Cardiac septum (tissue), 1 donor: ENCODE measurements around the gene RNF40. TPM values are rescaled to one million over a fixed set of nuclear protein-coding genes. Genes with fewer than 3 reads are reported as not detected.

ENCODE experiments used
- DNase-seq: peaks from one replicate; pipeline ENCODE4 v3.0.0-alpha.2; 2020; ENCODE audit warnings: low spot score
- intact Hi-C: fragments of 100-400 bp; cut with DNase I; formaldehyde crosslinking; loops from one replicate; pipeline ENCODE4 v1.14.0; 2022
- total RNA-seq: library from RNA; stranded (reverse); fragmentation: NEBNext Ultra II Directional; extraction: Animal tissue kit (Norgen Biotek cat#: 25700); gene quantifications from one replicate; pipeline ENCODE4 v1.2.1, GENCODE V29; 2021
- donor health status: DM: no; HTN: no; CAD: no.

RNF40 gene
- total RNA-seq, 1 donor from 2014 or later: 47.9 TPM

DNA sequence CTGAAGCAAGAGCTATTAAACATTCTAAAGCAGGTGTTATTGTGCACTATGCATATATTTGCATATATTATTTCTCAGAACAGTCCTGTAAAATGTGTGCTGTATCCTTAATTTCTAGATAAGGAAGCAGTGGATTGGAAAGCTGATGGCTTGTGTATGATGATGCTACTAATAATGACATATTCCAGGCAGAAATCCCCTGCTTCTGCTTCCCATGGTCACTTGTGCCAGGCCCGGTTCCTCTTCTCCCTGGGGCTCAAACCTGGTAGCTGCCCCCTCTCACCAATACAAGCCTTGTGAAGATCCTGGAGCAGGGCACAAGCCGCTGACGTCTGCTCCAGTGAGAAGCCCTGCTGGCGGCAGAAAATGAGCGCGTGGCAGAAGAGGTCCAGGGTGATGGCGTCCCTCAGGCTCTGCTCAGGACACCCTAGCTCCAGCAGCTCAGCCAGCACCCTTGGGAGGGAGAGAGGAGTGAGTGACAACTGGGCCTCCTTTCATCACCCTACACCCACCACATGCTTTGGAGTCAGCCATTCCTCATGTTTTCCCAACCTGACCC is 2.0 kb upstream of the RNF40 start:
- no peak for DNase-seq
- intact Hi-C loops: loop anchor here (5.0 kb wide), 1 partner anchor 142 kb away; no protein-coding TSS in a partner anchor

DNA sequence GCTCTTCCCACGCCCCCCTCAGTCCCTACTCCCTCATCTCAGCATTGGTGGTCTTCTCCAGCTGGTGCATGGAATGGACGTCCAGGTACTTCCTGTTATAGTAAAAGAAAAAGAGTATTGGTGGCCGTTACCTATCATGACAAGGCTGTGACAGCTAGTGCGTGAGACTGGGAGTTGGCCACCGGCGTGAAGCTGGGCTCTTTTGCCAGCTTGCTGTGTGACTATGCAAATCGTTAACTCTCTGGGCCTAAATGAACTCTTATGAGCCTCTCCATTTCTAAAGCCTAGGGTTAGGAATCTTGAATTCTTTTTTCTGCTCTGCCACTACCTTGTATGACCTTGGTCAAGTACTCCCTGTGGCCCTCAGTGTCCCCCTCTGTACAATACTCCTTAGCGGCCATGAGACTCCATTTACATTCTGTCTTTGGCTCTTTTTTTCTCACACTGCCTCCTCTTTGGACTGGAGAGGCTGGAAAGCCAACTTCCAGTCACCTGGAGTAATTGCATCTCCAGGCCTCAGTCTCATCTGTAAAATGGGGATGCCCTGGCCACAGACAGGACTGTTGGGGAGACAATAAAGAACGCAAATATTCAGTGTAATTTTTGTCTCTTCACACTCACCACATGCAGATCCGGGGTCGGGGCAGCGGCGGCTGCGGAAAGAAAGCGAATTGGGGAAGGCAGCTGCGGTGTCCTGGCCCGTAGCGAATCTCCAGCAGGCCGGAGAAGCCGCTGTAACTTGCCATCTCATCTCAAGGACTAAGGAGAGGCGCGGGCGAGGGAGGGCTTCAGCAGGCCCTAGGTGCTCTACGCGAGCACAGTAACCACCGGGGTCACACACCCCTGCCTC is 1.3 kb upstream of the RNF40 start:
- intact Hi-C loops: loop anchor here (5.0 kb wide), 1 partner anchor 141 kb away; no protein-coding TSS in a partner anchor
- DNase-seq: no peak

DNA sequence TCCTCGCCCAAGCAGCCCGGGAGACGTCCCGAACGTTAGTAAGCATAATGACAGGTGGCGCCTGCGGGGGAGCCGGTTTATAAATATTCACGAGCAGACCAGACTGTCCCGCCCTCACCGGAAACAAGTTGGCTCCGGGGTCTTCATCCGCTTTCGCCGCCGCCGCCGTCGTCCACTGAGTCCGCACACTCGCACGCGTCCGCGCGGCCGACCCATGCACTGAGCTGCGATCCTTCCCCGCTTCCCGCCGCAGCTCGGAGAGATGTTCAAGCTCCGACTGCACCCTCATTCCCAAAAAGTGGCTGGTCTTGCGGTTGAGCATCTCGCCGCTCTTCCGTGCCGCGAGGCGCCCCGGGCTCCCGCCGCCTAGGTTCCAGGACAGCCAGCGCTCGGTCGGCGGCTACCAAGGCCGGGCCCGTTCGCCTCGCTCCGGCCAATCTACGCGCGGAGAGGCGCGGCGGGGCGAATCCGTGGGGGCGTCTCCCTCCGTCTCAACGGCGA is 645 bp upstream of the RNF40 start:
- intact Hi-C loops: loop anchor here (5.0 kb wide), 1 partner anchor 141 kb away; no protein-coding TSS in a partner anchor
- DNase-seq: no peak

DNA sequence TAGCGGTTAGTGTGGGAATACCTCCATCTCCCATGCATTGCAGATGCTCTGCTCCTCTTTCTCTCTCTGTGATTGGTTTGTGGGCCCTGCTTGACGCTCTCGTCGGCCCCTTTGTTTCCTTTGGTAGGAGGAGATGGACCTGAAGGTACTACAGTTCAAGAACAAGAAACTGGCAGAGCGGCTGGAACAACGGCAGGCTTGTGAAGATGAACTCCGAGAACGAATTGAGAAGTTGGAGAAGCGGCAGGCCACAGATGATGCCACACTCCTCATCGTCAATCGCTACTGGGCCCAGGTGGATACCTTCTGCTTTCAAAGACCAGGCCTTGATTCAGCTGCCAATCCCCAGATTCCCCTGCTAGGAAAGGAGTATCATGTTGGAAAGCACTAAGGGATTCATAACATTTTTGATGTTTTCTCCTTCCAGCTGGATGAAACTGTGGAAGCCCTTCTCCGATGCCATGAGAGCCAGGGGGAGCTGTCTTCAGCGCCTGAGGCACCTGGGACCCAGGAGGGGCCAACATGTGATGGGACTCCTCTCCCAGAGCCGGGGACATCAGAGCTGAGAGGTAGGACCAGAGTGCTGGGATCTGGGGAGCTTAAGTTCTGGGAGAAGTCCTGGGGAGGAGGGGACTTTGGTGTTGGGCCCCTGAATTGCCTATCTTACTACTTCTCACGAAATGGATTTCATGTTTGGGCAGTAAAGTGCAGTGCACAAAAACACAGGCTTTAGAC is 1.0 kb downstream of the RNF40 start:
- intact Hi-C loops: loop anchor here (1.0 to 5.0 kb wide), 2 partner anchors 139 to 165 kb away; no protein-coding TSS in a partner anchor
- no peak for DNase-seq

DNA sequence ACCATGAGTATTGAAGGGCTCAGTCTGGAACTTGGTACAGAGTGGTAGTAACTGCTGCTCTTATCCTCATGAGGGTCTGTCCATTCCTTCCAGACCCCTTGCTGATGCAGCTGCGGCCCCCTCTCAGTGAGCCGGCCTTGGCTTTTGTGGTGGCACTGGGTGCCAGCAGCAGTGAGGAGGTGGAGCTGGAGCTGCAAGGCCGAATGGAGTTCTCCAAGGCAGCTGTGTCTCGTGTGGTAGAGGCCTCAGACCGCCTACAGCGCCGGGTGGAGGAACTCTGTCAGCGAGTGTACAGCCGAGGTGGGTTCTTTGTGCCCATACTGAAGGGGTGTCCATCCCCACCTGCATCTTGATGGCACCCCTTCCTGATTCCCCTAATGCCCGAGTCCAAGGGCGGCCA is 2.0 kb downstream of the RNF40 start:
- intact Hi-C loops: loop anchor here (5.0 kb wide), 1 partner anchor 138 kb away; no protein-coding TSS in a partner anchor
- no peak for DNase-seq

DNA sequence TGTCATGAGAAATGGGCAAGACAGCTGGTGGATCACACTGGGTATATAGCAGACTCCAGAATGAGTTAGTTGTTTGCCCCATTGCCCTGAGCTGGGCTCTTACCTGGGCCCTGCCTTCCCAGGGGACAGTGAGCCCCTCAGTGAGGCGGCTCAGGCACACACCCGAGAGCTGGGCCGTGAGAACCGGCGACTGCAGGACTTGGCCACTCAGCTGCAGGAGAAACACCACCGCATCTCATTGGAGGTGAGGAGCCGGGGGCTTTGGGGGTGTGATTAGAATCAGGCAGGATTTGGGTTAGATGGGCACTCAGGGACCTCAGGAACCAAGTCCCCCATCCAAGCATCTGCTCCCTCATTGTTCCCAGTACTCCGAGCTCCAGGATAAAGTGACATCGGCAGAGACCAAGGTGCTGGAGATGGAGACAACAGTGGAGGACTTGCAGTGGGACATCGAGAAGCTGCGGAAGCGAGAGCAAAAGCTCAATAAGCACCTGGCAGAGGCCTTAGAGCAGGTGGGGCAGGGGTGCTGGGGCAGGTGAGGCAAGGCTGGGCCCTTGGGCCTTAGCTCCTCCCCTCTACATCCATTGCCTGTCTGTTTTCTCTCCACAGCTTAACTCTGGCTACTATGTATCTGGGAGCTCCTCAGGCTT is 2.8 kb downstream of the RNF40 start:
- intact Hi-C loops: loop anchor here (5.0 kb wide), 1 partner anchor 137 kb away; no protein-coding TSS in a partner anchor
- no peak for DNase-seq

DNA sequence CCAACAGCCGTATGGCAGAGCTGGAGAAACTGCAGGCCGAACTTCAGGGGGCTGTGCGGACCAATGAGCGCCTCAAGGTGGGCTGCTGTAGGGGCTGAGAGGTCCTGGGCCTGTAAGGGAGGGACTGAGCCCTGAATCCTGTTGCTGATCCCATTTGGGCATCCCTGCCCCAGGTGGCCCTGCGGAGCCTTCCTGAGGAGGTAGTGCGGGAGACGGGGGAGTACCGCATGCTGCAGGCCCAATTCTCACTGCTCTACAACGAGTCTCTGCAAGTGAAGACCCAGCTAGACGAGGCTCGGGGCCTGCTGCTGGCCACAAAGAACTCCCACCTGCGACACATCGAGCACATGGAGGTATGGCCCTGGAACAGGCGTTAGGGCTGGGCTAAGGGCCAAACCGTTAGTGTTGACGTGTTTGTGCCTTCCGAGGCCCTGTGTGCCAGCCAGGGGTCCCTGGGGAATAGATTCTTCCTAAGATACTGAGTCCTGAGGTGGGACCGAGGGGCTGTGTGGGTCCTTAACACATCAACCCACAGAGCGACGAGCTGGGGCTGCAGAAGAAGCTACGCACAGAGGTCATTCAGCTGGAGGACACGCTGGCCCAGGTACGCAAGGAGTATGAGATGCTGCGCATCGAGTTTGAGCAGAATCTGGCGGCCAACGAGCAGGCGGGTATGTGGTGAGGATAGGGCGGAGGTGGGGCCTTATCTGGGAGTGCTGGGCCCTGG is 4.2 kb downstream of the RNF40 start:
- intact Hi-C loops: no loop called here
- DNase-seq: no peak

DNA sequence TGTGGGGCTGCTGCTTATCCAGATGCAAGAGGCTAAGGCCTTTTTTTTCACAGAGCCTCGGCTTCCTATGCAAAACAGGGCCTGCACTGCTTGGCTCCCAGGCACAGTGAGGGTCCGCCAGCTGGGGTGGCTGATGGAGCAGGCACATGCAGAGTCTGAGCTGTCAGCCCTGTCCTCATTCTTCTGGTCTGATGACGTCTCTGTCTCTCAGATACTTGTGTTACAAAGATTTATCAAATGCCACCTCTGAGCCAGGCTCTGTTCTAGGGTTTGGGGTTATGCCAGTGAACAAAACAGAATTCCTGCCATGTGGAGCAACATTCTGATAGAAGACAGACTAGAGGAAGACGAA is 4.8 kb downstream of the RNF40 start:
- intact Hi-C loops: no loop called here

DNA sequence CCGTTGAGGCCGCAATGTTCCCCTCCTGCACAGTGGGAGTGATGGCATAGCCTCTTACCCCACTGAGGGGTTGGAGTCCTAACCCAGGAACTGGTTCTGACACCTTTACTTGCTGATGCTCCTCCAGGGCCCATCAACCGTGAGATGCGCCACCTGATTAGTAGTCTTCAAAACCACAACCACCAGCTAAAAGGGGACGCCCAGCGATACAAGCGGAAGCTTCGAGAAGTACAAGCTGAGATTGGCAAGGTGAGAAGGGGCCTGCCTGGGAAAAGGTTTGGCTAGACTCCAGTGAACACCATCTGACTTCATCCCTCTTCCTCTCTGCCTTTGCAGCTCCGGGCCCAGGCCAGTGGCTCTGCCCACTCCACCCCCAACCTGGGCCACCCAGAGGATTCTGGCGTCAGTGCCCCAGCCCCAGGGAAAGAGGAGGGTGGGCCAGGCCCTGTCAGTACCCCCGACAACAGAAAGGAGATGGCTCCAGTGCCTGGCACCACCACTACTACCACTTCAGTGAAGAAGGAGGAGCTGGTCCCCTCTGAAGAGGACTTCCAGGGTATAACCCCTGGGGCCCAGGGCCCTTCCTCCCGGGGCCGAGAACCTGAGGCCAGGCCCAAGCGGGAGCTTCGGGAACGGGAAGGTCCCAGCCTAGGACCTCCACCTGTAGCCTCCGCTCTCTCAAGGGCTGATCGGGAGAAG is 5.8 kb downstream of the RNF40 start:
- intact Hi-C loops: no loop called here

More for the DNA sequence above, 4.8 kb downstream of the RNF40 start:
- no peak for DNase-seq

DNA sequence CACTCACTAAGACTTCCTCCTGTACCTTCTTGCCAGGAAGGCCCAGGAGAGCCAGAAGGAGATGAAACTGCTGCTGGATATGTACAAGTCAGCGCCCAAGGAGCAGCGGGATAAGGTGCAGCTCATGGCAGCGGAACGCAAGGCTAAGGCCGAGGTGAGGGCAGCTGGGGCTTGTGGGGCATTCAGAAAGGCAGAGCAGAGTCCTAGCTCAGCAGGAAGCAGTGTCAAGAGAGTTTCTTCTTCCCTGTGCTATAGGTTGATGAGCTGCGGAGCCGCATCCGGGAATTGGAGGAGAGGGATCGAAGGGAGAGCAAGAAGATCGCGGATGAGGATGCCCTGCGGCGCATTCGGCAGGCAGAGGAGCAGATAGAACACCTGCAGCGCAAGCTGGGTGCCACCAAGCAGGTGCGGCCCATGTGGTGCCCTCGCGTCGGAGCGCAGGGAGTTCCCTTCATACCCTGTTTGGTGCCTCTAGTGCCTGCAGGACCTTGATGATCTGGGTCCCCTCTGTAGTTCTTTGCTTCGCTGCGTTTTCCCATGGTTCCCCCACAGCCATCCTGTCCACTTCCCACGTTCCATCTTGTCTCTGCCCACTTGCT is 6.6 kb downstream of the RNF40 start:
- no peak for DNase-seq
- intact Hi-C loops: no loop called here

More for the DNA sequence above, 5.8 kb downstream of the RNF40 start:
- DNase-seq: no peak

DNA sequence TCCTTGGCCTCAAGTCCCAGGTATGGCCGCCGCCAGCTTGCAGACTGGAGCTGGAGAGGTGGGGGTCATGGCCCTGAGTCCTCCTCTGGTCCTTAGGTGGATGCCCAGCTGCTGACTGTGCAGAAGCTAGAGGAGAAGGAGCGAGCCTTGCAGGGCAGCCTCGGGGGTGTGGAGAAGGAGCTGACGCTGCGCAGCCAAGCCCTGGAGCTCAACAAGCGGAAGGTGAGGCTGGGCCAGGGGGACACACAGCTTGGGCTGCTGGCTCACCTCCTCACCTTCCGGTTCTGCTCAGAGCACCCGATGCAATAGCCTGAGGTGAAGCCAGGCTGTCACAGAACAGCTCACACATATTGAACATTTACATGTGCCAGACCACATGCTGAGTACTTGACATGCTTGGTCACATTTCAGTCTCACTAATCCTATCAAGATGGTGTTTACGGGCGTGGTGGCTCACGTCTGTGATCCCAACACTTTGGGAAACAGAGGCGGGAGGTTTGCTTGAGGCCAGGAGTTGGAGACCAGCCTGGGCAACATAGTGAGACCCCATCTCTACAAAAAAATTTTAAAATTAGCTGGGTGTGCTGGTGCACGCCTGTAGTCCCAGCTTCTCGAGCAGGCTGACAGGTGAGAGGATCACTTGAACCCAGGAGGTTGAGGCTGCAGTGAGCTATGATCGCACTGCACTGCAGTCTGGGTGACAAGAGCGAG is 7.4 kb downstream of the RNF40 start:
- intact Hi-C loops: no loop called here

DNA sequence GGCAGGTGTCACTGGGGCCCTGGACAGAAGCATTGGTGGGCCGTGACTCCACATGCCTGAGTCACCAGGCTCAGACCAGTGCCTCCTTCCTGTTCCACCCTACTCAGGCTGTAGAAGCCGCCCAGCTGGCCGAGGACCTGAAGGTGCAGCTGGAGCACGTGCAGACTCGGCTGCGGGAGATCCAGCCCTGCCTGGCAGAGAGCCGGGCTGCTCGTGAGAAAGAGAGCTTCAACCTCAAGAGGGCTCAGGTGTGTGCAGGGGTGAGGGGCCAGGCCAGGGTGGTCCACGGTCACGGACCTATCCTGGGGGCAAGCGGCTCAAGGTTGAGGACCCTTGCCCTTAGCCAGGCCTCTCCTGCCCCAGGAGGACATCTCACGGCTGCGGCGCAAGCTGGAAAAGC is 9.6 kb downstream of the RNF40 start:
- intact Hi-C loops: no loop called here
- DNase-seq: no peak

More for the DNA sequence above, 7.4 kb downstream of the RNF40 start:
- DNase-seq: no peak

DNA sequence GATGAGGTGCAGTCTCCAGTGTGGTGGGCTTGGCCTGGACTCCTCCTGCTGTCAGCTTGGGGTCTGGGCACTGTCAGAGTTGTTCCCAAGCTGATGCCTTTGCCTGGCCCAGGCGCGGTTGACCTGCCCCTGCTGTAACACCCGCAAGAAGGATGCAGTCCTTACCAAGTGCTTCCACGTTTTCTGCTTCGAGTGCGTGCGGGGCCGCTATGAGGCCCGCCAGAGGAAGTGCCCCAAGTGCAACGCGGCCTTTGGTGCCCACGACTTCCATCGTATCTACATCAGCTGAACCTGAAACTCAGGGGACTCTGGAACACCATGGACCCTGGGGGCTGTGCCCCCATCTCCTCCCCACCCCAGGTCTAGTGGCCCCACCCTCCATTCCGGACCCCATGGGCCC is 11.7 kb downstream of the RNF40 start:
- DNase-seq: no peak
- intact Hi-C loops: no loop called here

DNA sequence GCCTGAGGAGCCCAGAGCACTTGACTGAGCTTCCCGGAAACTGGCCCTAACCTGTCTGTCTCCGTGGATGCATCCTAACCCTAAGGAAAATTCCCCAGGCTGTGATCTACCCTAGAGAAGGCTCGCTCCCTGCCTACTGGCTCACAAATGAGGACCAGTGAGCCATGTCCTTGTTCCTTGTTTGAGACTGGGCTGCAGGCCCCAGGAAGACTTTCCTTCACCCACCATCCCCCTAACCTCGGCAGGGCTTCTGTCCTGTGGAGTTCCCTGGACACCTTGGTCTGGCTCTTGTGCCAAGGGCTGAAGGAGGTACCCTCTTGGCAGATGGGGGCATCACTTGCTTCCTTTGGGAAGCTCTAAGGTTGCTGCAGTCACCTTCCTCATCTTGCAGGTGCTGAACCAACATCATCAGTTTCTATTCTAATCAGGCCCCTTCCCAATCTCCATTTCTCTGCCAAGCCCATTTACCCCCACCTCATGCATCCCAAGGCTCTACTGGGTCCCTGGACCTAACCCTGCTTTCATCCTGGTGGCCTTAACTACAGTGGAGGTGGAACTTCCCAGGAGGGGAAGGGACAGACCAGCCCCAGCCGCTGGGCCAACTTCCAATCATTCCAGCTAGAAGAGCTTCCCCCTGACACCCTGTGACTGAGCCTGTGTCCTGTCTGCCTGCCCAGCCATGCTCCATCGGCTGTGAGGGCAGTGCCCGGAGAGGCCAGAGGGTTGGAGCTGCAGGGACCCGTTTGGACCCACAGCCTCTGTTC is 12.4 kb downstream of the RNF40 start:
- peak; percentile 80 for DNase-seq
- intact Hi-C loops: loop anchor here (5.0 kb wide), 1 partner anchor 98 kb away; no protein-coding TSS in a partner anchor

DNA sequence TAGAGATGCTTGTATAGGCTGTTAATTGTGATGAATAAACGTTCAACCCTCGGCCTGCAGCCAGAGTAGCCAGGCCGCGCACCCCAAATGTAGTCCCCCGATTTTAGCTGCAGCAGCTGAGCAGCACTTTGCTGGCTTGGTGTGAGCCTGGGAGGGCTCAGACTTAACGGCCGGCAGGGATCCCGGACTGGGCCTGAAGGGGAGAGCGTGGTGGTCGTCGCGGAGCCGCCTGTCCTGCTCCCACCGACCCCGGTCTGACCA is 12.9 kb downstream of the RNF40 start:
- no peak for DNase-seq
- intact Hi-C loops: loop anchor here (5.0 kb wide), 1 partner anchor 97 kb away; no protein-coding TSS in a partner anchor

DNA sequence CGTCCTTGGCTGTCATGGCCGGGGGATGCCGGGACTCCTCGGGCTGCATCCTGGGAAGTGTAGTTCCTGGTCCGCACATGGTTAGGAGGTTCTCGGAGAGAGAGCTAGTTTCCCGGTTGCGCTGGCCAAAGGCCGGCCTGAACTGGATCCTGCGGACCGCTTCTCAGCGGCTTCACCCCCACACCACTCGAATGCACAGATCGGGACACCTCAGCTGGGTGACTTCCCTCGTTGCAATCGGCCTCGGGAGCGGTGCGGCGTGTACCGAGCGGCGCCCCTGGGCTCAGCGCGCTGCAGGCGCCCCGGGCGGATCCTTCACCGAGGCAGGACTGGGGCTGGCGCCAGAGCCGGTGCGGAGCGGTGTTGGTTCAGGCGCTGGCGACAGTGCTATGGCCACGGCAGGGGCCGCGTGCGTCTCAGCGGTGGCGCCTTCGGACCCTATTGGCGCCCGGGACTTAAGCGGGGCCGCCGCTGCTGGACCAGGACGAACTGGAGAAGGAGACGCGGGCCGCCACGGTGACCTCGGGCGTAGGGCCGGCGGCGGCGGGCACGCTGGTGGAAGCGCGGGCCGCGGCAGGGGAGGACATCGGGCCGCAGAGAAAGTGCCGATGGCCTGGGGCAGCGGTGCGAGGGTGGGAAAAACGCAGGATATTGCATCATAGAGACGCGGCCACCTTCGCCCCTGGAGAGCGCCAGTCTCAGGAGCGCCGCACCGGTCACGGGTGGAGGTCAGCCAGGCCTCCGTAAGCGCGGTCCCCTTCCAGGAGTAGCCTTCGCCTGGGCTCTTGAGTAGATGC is 13.5 kb downstream of the RNF40 start:
- peak; percentile 90 for DNase-seq
- intact Hi-C loops: loop anchor here (5.0 kb wide), 1 partner anchor 97 kb away; no protein-coding TSS in a partner anchor
